ENCODE results near the gene PPFIBP2. TPM values are rescaled to one million over a fixed set of nuclear protein-coding genes. Genes with fewer than 3 reads are reported as not detected.
"Not testable (repeated sequence)": the region's sequence is repeated elsewhere in the genome, so short reads cannot be mapped to it uniquely, and the experiment has no call there.

The PPFIBP2 gene
- total RNA-seq, 1 donor from 2014 or later = 415 TPM

DNA sequence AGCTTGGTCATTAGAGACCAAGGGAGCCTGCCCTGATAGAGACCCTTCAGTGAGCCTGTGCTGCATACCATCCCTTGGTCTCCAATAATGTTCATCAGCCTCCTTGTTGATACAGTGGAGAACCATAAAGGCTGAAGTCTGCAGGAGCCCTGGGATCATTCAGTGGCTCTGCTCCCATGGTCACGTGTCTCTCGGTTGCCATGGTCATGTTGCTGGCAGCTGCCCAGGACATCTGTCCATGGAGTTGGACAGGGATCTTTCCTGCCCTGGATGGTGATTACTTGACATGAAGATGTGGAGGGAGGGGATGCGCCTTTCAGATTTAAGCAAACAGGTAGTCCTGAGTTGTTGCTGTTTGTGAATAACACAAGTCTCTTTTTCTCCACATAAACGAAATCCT lies 121.3 kb downstream of the PPFIBP2 start:
- no peak for DNase-seq (ENCODE audit: low spot score)

DNA sequence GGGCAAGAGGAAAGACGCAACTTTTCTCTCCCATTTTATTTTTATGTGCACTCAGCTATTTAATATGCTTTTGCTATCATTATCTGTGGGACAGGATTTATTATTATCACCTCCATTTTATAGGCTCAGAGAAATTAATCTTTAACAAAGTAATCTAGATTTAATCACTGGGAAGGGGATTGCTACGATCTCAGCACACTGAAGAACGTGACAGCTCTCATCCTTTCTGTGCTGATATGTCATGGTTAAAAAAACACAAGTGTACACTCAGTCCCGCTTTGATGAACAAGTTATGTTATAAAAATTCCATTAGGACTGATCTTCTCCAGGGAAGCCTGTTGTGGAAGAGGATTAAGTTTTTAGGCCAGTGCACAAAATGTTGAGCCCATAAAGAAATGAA lies 121.9 kb downstream of the PPFIBP2 start:
- DNase-seq (ENCODE audit: low spot score) = no peak

DNA sequence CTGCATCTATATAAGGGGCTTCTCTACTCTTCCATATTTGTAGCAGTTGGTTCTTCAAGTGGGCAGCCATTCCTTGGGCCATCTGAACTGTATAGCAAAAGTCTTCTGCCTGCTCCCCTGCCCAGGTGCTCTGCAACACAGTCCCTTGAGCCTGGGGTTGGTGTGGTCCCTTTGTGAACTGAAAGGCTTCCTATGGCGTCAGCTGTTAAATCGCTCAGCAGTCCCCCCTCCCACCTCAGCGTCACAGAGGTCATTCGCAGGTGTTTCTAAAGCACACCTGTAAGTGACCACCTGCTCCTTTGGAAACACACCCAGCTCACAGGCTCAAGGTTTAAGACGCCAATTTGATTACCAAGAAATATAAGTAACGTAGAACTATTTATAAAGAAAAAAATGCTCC lies 122.6 kb downstream of the PPFIBP2 start:
- DNase-seq (ENCODE audit: low spot score) = no peak

DNA sequence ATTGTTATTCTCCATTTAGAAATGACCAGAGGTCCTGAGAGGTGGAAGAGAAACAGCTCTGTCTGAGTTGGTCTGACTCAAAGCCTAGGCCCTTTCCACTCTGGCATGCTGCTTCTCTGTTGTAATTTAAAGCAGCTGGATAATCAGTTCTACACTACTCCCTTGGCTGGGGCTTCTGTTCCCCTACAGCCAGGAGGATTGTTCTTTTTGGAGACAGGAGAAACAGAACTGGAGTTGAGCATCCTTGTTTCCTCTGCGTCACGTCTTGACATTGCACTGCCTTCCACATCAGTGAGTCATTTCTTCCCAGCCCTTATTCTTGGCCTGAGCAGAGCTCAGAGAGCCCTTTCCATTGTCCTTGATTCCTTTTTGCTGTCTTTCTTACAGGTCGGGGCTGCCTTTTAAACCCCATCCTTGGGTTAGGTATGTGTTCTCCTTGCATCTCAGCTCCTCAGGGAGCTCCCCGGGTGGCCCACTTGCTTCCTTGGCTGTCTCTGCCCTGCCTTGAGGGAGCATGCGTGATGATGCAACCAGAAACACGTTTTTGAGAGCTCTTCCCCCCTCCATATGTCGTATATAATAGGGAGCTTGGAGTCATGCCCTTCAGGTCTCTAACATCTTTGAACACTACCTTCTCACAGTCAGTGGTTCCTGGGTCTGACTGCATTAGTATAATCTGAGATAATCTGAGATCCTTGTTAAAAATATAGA lies 123.8 kb downstream of the PPFIBP2 start:
- DNase-seq (ENCODE audit: low spot score) = peak; percentile 41

DNA sequence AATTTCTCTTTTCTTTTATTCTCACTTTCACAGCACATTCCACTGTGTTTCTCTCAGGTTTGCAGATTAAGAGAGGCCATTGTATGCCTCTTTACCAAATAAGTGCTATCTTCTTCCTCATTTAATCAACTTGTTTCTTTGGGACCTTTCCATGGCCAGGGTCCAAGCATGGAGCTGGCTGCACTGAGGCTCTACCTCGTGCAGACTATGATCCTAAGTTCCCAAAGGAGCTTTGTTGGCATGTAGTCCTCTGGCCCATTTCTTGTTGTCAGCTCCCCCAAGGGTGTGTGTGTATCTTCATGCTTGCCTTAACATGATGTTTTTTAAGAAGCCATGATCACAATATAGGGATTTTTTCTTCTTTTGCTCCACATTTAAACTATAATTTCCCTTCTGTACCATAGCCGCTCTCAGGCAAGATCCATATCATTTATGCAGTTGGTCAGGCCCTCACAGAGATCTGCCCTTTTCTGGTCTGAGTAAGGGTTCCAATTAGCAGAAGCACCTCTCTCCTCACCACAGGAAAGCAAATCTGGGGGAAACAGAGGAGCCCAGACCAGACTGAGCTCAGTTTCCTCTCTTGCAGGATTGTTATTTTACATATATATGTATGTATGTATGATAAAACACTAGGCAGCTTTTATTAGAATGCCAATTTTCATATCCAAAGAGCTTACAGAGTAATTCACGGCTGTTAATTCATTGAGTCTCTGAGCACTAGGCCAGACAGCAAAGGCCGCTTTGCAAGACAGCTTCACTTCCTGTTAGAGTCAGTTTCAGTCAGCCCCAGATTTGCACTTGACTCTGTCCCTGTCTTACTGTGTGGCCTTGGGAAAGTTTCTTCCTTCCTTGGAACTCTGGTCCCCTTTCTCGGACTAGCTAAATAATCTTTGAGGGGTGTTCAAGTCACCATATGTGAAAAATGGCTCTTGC lies 125.2 kb downstream of the PPFIBP2 start:
- peak; percentile 33 for DNase-seq (ENCODE audit: low spot score)

DNA sequence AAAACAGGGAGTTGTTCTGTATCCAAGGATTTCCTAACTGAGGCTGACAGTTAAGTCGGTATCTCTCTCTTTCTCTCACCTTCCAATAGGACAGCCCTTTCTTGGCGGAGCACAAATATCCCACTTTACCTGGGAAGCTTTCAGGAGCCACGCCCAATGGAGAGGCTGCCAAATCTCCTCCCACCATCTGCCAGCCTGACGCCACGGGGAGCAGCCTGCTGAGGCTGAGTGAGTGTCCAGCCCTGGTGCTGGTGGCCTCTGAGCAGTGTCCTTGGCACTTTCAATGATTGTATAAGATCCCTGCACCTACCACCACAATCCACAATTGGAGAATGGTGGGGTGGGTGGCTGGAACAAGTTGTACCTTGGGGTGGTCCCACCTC lies 125.8 kb downstream of the PPFIBP2 start:
- DNase-seq (ENCODE audit: low spot score) = peak; percentile 48

DNA sequence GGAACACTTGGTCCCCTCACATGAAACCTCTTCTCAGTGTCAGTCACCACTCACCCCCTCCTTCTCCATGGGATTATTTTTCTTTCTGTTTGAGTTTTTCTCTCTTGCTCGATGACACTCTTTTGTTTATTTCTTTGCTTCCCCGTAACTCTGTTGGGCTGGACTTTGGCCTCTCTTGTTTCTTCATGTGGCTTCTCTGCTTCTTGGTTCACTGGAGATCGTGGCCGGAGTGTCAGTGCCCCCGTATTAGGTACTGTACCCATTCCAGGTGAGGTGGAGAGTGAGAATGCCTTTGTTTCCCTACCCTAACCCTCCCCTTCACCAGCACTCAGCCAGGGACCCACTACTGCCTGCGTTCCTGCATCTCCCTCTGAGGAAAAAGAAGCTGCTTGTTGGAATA lies 127.0 kb downstream of the PPFIBP2 start:
- DNase-seq (ENCODE audit: low spot score) = peak; percentile 29

DNA sequence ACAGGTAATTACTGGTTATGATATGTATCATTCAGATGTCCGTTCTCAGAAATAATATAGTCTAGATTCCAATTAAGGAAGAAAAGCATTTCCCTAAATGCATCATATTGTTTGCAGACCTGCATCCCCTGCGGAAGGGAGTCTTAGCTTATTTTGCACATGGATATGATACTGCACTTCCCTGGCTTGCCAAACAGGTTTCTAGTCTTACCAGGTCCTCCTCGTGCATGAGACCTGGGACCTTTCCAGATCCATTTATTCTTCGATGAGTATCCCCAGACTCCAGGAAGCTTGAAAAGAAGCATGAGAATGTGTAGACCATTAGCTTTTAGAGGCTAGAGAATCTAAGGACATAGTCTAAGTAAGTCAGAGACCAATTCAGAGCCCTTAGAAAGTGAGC lies 128.9 kb downstream of the PPFIBP2 start:
- DNase-seq (ENCODE audit: low spot score) = peak; percentile 31

DNA sequence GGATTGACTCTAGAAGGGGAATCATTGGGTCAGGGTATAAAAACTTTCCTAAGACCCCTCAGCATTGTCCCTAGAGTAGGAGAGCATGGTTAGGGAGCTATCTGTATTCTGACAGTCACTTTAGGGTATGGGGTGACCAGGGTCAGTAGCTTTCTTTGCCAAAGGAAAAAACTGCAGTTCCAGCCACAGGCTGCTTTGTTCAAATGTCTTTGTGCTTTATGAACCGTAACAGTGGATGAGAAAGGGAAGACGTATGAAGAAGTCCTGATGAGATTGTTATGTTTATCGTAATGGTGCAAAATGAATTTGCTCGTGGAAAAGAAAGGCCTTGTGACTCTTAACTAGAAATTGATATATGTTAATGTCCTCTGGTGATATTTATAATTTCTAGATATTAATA lies 129.5 kb downstream of the PPFIBP2 start:
- DNase-seq (ENCODE audit: low spot score) = no peak

DNA sequence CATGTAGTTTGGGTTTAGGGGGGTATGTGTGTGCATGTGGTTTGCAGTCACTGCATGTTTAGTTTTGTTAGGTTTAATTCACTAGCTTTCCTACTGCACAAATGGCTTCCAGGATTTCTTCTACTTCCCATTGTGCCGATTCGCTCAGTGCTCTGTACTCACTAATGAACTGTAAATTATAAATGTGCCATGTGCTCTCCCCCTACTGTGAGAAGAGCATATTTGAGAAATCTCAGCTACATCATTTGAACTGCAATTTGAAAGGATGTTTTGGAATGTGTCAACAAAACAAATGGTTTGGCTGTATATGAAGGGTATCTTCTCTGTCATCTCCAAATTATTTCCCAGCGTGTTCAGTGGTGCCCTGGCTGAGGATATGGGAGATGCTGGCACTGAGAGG lies 131.4 kb downstream of the PPFIBP2 start:
- no peak for DNase-seq (ENCODE audit: low spot score)

DNA sequence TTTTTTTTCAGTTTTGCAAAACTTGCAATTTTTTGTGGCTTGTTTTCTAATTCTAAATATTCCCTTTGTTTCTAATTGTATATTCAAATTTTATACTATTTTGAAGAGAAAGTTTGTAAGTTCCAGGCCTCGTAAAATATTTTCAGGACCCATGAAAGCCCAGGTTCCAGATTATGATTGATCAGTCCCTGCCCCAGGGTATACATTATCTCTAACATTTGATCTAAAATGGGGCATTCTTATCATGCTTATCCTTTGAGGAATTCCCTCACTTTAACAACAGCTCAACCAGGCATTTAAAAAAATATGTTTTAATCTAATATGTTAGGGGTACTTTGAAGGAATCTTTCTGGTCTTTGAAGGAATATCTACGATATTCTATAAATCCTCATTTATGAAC lies 133.1 kb downstream of the PPFIBP2 start:
- DNase-seq (ENCODE audit: low spot score) = no peak

DNA sequence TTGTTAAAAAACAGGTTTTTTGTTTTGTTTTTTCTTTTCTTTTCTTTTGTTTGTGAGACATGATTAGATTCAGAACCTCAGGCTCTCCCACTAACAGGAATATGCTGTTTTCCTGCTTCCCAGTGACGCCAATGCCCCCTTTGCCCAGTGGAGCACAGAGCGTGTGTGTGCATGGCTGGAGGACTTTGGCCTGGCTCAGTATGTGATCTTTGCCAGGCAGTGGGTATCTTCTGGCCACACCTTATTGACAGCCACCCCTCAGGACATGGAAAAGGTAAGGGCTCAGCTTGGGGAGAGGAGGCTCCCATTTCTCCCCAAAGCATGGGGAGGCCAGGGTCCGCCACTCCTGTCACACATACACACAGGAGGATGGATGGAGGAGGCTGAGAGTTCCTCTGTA lies 134.5 kb downstream of the PPFIBP2 start:
- no peak for DNase-seq (ENCODE audit: low spot score)

DNA sequence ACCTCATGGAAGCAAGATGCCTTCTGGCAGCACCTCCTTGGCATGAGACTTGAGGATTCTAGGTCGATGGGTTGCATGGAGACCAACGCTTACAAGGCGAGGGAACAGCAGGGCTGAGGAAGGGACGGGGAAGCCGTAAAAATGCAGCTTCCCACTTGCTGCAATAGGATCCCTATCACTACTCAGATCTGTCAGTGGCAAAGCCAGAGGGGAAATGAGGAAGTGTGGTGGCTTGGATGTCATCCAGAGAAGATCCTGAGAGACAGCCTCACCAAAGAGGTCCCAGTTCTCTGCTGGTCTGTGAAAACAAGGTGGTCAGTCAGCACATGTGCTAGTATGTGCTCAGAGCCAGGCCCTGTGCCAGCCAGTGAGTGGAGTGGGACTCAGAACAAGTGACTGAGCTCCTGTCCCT lies 137.3 kb downstream of the PPFIBP2 start:
- peak; percentile 37 for DNase-seq (ENCODE audit: low spot score)

DNA sequence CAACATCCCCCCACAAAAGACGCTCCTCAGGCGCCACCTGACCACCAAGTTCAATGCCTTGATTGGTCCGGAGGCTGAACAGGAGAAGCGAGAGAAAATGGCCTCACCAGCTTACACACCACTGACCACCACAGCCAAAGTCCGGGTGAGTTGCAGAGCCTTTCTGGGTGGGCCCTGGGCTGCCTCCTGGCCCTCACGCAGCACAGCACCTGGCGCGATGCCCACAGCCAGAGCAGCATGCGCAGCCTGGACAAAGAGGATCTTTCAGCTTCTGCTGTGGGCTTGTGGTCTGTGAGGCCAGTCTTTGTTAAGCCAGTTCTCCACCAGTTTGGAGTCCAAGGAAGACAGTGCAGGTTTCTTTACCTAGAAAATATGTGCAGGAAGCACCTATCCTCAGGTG lies 137.9 kb downstream of the PPFIBP2 start:
- no peak for DNase-seq (ENCODE audit: low spot score)

DNA sequence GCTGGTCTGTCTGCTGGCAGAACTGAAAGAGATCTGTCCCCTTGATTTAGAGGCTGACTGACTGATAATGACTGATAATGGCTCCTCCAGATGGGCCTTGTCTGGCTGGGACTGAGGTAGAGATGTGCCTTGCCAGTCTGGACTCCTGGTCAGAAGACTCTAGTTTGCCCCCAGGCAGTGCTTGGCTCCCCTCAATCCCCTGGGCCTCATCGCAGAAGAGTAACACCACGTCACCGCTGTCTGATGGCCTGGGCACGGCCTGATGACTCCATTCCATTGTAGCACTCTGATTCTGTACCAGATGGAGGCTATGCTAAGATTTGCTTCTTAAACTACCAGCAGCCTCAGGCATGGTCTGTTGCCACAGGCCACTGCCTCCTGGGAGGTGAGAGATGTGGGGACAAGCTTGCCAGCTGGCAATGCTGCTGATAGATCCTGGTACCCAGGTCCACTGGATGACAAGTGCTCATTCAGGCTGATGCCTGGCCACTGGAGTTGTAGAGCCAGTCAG lies 140.5 kb downstream of the PPFIBP2 start:
- peak; percentile 39 for DNase-seq (ENCODE audit: low spot score)

DNA sequence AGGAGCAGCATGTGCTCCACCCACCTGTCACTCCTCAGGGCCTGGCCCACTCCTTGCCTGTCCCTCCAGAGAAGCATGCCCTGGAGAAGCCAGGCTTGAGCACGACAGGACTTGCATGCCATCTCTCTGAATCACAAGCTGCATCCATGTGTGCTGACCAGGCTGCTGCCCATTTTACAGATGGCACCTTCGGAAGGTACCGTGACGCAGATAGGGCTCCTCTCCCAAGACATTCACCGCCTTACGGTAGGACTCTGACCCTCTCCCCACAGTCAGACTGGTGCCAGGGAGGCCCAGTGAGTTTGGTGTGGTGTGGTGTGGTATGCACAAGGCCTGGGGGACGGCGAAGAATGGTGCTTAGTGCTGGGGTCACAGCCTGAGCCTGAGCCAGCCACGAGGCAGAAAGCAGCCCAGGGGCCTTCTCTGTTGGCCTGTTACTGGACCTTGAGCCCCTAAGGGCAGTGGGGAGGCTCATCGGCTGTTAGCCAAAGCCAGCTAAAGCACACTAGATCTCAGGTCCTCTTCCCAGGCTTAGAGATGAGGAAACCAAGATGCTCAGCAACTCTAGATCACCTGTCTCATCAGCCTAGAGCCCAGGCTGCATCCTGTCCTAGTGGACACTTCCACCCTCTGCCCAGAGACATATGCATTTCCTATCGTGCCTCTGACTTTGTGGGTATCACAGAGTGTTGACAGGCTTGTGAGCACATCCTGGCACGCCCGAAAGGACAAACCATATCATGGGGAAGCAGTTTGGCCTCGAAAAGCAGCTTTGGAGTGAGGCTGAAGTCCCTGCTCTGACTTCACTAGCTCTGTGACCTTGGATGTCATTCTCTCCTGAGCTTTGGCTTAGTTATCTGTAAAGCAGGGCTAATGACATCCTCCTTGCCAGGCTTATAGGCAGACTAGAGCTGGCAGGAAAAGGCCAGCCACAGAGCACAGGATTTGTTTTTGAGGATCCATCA lies 141.7 kb downstream of the PPFIBP2 start:
- DNase-seq (ENCODE audit: low spot score) = peak; percentile 41

DNA sequence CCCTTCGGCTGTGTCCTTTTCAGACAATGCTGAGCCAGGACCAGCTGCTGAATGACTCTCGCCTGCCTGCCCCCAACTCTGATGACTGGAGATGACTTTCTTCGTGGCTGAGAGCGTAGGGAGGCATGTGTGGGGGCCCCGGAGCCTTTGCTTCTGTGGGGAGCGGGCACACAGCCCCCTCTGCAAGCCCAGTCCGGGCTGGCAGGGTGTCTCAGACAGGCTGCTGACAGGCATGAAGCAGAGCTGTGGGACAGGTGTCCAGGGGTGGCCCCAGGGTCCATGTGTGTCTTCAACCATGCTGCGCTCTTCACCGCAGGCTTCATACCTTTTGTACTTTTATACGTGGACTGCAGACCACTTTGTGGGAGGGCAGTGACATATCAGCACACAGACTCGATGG lies 142.9 kb downstream of the PPFIBP2 start:
- DNase-seq (ENCODE audit: low spot score) = peak; percentile 41

DNA sequence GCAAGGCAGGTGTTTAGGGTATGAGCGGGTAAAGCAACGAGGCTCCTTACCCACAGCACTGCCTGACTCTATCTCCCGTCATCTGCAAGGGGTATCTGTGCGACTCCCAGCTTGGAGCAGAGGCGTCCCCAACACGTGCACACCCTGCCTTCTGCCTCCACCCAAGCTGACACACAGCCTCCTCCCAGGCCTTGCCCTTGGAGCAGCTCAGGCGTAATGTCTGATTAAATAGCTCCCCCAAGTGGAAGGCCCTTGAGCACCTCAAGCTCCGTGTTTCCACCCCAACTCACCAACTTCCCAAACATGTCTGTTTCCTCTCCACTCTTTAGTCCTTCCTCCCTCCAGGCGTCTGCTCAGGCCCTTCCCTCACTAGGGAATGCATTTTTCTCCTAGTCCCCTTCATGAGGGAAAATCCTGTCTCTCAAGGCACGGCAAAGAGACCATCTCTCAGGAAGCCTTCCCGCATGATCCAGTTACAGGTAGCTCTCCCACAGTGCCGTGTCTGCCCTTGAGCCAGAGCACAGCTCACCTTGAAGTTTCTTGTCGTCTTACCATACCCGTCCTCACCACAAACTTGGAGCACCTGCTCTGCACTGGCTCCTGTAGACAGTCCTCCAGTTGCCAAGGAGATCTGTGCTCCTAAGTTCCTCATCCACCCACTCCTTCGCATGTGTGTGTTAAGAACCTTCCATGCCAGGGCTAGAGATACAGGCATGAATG lies 143.7 kb downstream of the PPFIBP2 start:
- DNase-seq (ENCODE audit: low spot score) = peak; percentile 58

DNA sequence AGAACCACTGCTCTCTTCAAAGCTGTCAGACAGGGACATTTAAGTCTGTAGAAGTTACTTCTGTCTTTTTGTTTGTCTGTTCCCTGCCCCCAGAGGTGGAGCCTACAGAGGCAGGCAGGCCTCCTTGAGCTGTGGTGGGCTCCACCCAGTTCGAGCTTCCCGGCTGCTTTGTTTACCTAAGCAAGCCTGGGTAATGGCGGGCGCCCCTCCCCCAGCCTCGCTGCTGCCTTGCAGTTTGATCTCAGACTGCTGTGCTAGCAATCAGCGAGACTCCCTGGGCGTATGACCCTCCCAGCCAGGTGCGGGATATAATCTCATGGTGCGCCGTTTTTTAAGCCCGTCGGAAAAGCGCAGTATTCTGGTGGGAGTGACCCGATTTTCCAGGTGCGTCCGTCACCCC lies 149.7 kb downstream of the PPFIBP2 start:
- not testable (repeated sequence) for DNase-seq (ENCODE audit: low spot score)

DNA sequence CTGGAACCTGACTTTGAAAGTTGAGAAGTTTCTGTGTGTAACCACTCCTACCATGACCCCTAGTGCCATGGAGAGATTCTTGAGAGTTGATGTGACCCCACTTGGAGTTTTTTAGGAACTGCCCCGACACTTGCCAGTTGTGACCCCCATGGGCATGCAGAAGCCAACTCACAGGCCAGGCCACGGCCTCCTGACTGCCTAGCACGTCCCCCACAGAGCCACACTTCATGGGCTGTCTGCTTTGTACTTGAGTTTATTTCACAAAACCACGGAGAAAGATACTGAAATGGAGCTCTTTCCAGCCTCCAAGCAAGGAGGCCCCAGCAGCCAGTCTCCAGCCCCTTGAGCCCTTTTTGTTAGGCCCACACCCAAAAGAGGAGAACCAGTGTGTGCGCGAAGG lies 151.1 kb downstream of the PPFIBP2 start:
- no peak for DNase-seq (ENCODE audit: low spot score)
